Testis (tissue), 2 donors: ENCODE data around the gene NCKAP5.

ENCODE experiments used
- POLR2A ChIP-seq: fragments of 450-650 bp; IDR thresholded peaks from one replicate; pipeline ENCODE4 v1.6.1; 2017; ENCODE audit warnings: antibody characterized with exemption, mild to moderate bottlenecking, moderate library complexity
- TF ChIP-seq, protein P1 (sequence below), 3 experiments: fragments of 450-650 bp in 2 of 3; fragments of 200-600 bp in 1 of 3; sonication (generic) in 1 of 3; IDR thresholded peaks; one replicate each; pipeline ENCODE4 v1.5.1; 2016 to 2019; ENCODE audit warnings: antibody characterized with exemption in 3 of 3, mild to moderate bottlenecking in 2 of 3, moderate library complexity in 1 of 3

DNA sequence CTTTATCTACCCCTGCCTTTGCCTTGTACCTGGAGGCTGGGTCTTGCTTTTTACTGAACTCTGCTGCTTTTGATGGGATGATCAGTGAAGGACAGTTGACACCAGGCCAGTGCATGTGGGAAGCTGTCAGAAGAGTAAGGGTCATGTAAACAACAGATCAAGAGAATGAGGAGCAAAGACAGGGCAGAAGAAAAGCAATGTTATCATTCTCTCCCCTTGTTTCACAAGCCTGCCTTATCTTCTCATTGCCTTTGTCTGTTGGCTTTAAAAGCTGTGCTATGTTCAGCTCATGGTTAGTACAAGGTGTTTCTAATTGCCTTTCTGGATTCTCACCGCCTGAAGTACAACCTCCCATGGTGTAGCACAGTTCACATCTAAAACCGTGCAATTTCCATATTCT is 925.8 kb downstream of the NCKAP5 start:
- TF ChIP-seq, protein P1, sequence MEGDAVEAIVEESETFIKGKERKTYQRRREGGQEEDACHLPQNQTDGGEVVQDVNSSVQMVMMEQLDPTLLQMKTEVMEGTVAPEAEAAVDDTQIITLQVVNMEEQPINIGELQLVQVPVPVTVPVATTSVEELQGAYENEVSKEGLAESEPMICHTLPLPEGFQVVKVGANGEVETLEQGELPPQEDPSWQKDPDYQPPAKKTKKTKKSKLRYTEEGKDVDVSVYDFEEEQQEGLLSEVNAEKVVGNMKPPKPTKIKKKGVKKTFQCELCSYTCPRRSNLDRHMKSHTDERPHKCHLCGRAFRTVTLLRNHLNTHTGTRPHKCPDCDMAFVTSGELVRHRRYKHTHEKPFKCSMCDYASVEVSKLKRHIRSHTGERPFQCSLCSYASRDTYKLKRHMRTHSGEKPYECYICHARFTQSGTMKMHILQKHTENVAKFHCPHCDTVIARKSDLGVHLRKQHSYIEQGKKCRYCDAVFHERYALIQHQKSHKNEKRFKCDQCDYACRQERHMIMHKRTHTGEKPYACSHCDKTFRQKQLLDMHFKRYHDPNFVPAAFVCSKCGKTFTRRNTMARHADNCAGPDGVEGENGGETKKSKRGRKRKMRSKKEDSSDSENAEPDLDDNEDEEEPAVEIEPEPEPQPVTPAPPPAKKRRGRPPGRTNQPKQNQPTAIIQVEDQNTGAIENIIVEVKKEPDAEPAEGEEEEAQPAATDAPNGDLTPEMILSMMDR (IDR thresholded peaks at IDR 0.05): no peak
- TF ChIP-seq POLR2A: no peak
